GM18867 (cell line): ENCODE measurements around the gene ITPR1.

Experiments
- ATAC-seq: cut with Tn5 transposase; IDR thresholded peaks from one replicate; pipeline ENCODE4 v1.9.1; 2021; ENCODE audit warnings: mild to moderate bottlenecking, moderate library complexity; ENCODE audit not compliant: unreplicated experiment

The ITPR1 gene

GRCh38 chr3:4529876-4530588, 36.9 kb downstream of the ITPR1 start:
- no peak for ATAC-seq

GRCh38 chr3:4531478-4532025, 38.4 kb downstream of the ITPR1 start:
- no peak for ATAC-seq

- no peak for ATAC-seq
These were observed 39.5 kb downstream of the ITPR1 start for GRCh38 chr3:4532535-4533112.

- no peak for ATAC-seq
These were observed 40.6 kb downstream of the ITPR1 start for GRCh38 chr3:4533489-4534443.

- no peak for ATAC-seq
These were observed 41.8 kb downstream of the ITPR1 start for GRCh38 chr3:4534906-4535305.

GRCh38 chr3:4536260-4536659, 43.1 kb downstream of the ITPR1 start:
- ATAC-seq = no peak

- ATAC-seq = no peak
These were observed 47.1 kb downstream of the ITPR1 start for GRCh38 chr3:4540267-4540666.

GRCh38 chr3:4543110-4543509, 50.0 kb downstream of the ITPR1 start:
- no peak for ATAC-seq

- no peak for ATAC-seq
These were observed 53.4 kb downstream of the ITPR1 start for GRCh38 chr3:4546346-4547178.

- ATAC-seq = no peak
These were observed 54.7 kb downstream of the ITPR1 start for GRCh38 chr3:4547799-4548198.

- no peak for ATAC-seq
These were observed 55.2 kb downstream of the ITPR1 start for GRCh38 chr3:4548356-4548755.

GRCh38 chr3:4548780-4549179, 55.6 kb downstream of the ITPR1 start:
- no peak for ATAC-seq

- ATAC-seq = no peak
These were observed 56.7 kb downstream of the ITPR1 start for GRCh38 chr3:4549896-4550295.

- ATAC-seq = no peak
These were observed 58.0 kb downstream of the ITPR1 start for GRCh38 chr3:4551051-4551711.

GRCh38 chr3:4551794-4552442, 58.8 kb downstream of the ITPR1 start:
- no peak for ATAC-seq

- ATAC-seq = no peak
These were observed 59.7 kb downstream of the ITPR1 start for GRCh38 chr3:4552811-4553210.

GRCh38 chr3:4561661-4562060, 68.5 kb downstream of the ITPR1 start:
- no peak for ATAC-seq

GRCh38 chr3:4562595-4562994, 69.4 kb downstream of the ITPR1 start:
- no peak for ATAC-seq

- no peak for ATAC-seq
These were observed 71.1 kb downstream of the ITPR1 start for GRCh38 chr3:4564270-4564669.
